Right lobe of liver (tissue), 6 donors: ENCODE measurements around the gene CBX8. TPM values are rescaled to one million over a fixed set of nuclear protein-coding genes. Genes with fewer than 3 reads are reported as not detected.

ENCODE experiments used
- ATAC-seq, 4 donors: fragments of 200-7000 bp; cut with Tn5 transposase; one replicate each; pipeline ENCODE4 v1.9.1; 2020; ENCODE audit warnings: mild to moderate bottlenecking in 4 of 4, moderate library complexity in 4 of 4
- DNase-seq, 3 donors: peaks; one replicate each; pipeline ENCODE4 v3.0.0-alpha.2; 2020
- H3K27ac ChIP-seq, 3 donors: fragments of 200-600 bp; one replicate each; pipeline ENCODE4 v1.8.0; 2022
- H3K27me3 ChIP-seq, 2 donors: fragments of 200-600 bp; one replicate each; pipeline ENCODE4 v1.8.0; 2022
- H3K36me3 ChIP-seq, 4 donors: fragments of 200-600 bp; sonication (generic) in 1 of 4; one replicate each; pipeline versions ENCODE4 v1.5.1 to v1.8.0; 2017 to 2022; ENCODE audit warnings: control low read depth in 1 of 4
- H3K4me1 ChIP-seq, 4 donors: fragments of 200-600 bp; sonication (generic) in 1 of 4; one replicate each; pipeline versions ENCODE4 v1.5.1 to v1.8.0; 2017 to 2022; ENCODE audit warnings: control low read depth in 1 of 4
- H3K4me3 ChIP-seq, 3 donors: fragments of 200-600 bp; one replicate each; pipeline ENCODE4 v1.8.0; 2022
- H3K9me3 ChIP-seq, 4 donors: fragments of 200-600 bp; sonication (generic) in 1 of 4; one replicate each; pipeline versions ENCODE4 v1.5.1 to v1.8.0; 2017 to 2022; ENCODE audit warnings: control low read depth in 1 of 4
- POLR2A ChIP-seq: fragments of 450-650 bp; IDR thresholded peaks from one replicate; pipeline ENCODE4 v1.6.1; 2017; ENCODE audit warnings: antibody characterized with exemption, mild to moderate bottlenecking
- WGBS: methylation state at CpG from one replicate; pipeline ENCODE4 v1.1.6; 2018; ENCODE audit warnings: low coverage, low lambda C conversion rate; ENCODE audit not compliant: insufficient coverage; ENCODE audit errors: missing lambda C conversion rate; 5-methylcytosine and 5-hydroxymethylcytosine counted together
- intact Hi-C, 2 donors: fragments of 100-400 bp; cut with DNase I; formaldehyde crosslinking; loops; one replicate each; pipeline versions ENCODE4 v1.11.2 to v1.14.1; 2022
- total RNA-seq, 6 experiments: library from RNA; depleted of rRNA in 2 of 6; stranded (reverse); fragments of >200 nt in 2 of 6; fragmentation: NEBNext Ultra II Directional in 3 of 6; extraction: Animal tissue kit (Norgen Biotek cat#: 25700) in 3 of 6; gene quantifications; one replicate each; pipeline versions ENCODE4 v1.1.0 to v1.2.4, GENCODE V29; 2016 to 2023
- TF ChIP-seq, protein P1 (sequence below), 4 donors: fragments of 200-600 bp in 3 of 4; fragments of 450-650 bp in 1 of 4; IDR thresholded peaks; one replicate each; pipeline versions ENCODE4 v1.5.1 to v1.8.0; 2016 to 2022; ENCODE audit warnings: antibody characterized with exemption in 4 of 4, mild to moderate bottlenecking in 2 of 4
- donor health status: DM: no; HTN: yes; CAD: no.
- donor health status: DM: no; HTN: no; CAD: no.
- donor health status: DM: no; HTN: no; CAD: no.
- donor health status: DM: no; HTN: yes; CAD: no.
- donor health status: DM: no; HTN: yes; CAD: no.

The CBX8 gene
- total RNA-seq, 6 experiments from 2014 or later, result 1.2 to 4.7 (median 2.0) TPM

DNA sequence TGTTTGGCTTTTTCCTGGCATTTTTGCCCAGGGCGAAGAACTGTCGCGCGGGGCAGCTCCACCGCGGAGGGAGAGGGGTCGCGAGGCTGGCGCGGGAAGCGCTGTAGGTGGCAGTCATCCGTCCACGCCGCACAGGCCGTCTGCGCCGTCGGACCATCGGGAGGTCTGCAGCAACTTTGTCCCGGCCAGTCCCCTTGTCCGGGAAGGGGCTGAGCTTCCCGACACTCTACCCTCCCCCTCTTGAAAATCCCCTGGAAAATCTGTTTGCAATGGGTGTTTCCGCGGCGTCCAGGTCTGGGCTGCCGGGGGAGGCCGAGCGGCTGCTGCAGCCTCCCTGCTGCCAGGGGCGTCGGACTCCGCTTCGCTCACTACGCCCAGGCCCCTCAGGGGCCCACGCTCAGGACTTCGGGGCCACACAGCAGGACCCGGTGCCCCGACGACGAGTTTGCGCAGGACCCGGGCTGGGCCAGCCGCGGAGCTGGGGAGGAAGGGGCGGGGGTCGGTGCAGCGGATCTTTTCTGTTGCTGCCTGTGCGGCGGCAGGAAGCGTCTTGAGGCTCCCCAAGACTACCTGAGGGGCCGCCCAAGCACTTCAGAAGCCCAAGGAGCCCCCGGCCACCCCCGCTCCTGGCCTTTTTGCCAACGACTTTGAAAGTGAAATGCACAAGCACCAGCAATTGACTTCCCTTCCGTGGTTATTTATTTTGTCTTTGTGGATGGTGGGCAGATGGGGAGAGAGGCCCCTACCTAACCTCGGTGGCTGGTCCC, 44.7 kb upstream of the CBX8 start:
- peak in 1 of 3 donors; percentile 35 for DNase-seq
- Histone ChIP-seq H3K36me3 (no peaks in the 10 kb centered on the region), H3K27ac (no peak overlapping the region), H3K9me3 (no peaks in the 10 kb centered on the region), H3K27me3 (peaks cover 0 to 8% of the 10 kb centered on the region in 2 donors), H3K4me3 (no peak overlapping the region), H3K4me1 (peaks cover 0 to 55% (median 9%) of the 10 kb centered on the region in 4 donors)
- TF ChIP-seq, protein P1, sequence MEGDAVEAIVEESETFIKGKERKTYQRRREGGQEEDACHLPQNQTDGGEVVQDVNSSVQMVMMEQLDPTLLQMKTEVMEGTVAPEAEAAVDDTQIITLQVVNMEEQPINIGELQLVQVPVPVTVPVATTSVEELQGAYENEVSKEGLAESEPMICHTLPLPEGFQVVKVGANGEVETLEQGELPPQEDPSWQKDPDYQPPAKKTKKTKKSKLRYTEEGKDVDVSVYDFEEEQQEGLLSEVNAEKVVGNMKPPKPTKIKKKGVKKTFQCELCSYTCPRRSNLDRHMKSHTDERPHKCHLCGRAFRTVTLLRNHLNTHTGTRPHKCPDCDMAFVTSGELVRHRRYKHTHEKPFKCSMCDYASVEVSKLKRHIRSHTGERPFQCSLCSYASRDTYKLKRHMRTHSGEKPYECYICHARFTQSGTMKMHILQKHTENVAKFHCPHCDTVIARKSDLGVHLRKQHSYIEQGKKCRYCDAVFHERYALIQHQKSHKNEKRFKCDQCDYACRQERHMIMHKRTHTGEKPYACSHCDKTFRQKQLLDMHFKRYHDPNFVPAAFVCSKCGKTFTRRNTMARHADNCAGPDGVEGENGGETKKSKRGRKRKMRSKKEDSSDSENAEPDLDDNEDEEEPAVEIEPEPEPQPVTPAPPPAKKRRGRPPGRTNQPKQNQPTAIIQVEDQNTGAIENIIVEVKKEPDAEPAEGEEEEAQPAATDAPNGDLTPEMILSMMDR (IDR thresholded peaks at IDR 0.05), result no peak
- TF ChIP-seq POLR2A, result no peak
- intact Hi-C loops, result loop anchor here (5.0 to 10.0 kb wide), 3 partner anchors 39 to 143 kb away; no protein-coding TSS in a partner anchor
- WGBS, result 3% methylated on average over 15 of the region's 55 CpGs
- no peak for ATAC-seq

- Histone ChIP-seq H3K9me3 (no peaks in the 10 kb centered on the region), H3K36me3 (no peaks in the 10 kb centered on the region), H3K4me1 (peaks cover 0 to 61% (median 14%) of the 10 kb centered on the region in 4 donors), H3K4me3 (no peak overlapping the region), H3K27ac (no peak overlapping the region), H3K27me3 (peaks cover 0 to 8% of the 10 kb centered on the region in 2 donors)
- WGBS, result 4% methylated on average over 4 of the region's 19 CpGs
- ATAC-seq, result no peak
- DNase-seq, result no peak
- TF ChIP-seq POLR2A, result no peak
- TF ChIP-seq, protein P1 (IDR thresholded peaks at IDR 0.05), result no peak
- intact Hi-C loops, result loop anchor here (5.0 to 10.0 kb wide), 3 partner anchors 39 to 144 kb away; no protein-coding TSS in a partner anchor
These were observed 44.1 kb upstream of the CBX8 start for GRCh38 chr17:79840989-79841286.

DNA sequence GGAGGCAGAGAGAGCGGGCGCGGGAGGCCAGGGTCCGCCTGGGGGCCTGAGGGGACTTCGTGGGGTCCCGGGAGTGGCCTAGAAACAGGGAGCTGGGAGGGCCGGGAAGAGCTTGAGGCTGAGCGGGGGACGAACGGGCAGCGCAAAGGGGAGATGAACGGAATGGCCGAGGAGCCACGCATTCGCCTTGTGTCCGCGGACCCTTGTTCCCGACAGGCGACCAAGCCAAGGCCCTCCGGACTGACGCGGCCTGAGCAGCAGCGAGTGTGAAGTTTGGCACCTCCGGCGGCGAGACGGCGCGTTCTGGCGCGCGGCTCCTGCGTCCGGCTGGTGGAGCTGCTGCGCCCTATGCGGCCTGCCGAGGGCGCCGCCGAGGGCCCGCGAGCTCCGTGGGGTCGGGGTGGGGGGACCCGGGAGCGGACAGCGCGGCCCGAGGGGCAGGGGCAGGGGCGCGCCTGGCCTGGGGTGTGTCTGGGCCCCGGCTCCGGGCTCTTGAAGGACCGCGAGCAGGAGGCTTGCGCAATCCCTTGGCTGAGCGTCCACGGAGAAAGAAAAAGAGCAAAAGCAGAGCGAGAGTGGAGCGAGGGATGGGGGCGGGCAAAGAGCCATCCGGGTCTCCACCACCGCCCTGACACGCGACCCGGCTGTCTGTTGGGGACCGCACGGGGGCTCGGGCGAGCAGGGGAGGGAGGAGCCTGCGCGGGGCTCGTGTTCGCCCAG, 43.6 kb upstream of the CBX8 start:
- 9% methylated on average over 37 of the region's 74 CpGs for WGBS
- Histone ChIP-seq H3K4me3 (no peak overlapping the region), H3K27me3 (peaks cover 0 to 8% of the 10 kb centered on the region in 2 donors), H3K36me3 (no peaks in the 10 kb centered on the region), H3K9me3 (no peaks in the 10 kb centered on the region), H3K4me1 (peaks cover 0 to 62% (median 17%) of the 10 kb centered on the region in 4 donors), H3K27ac (peak overlapping the region in 2 of 3 donors; percentile 88 to 97)
- peak; percentile 68 to 82 (median 74) for DNase-seq
- intact Hi-C loops, result loop anchor here (5.0 to 10.0 kb wide), 3 partner anchors 38 to 144 kb away; no protein-coding TSS in a partner anchor
- ATAC-seq, result no peak
- no peak for TF ChIP-seq POLR2A
- TF ChIP-seq, protein P1 (IDR thresholded peaks at IDR 0.05), result peak; percentile 10 to 33 (median 15)

DNA sequence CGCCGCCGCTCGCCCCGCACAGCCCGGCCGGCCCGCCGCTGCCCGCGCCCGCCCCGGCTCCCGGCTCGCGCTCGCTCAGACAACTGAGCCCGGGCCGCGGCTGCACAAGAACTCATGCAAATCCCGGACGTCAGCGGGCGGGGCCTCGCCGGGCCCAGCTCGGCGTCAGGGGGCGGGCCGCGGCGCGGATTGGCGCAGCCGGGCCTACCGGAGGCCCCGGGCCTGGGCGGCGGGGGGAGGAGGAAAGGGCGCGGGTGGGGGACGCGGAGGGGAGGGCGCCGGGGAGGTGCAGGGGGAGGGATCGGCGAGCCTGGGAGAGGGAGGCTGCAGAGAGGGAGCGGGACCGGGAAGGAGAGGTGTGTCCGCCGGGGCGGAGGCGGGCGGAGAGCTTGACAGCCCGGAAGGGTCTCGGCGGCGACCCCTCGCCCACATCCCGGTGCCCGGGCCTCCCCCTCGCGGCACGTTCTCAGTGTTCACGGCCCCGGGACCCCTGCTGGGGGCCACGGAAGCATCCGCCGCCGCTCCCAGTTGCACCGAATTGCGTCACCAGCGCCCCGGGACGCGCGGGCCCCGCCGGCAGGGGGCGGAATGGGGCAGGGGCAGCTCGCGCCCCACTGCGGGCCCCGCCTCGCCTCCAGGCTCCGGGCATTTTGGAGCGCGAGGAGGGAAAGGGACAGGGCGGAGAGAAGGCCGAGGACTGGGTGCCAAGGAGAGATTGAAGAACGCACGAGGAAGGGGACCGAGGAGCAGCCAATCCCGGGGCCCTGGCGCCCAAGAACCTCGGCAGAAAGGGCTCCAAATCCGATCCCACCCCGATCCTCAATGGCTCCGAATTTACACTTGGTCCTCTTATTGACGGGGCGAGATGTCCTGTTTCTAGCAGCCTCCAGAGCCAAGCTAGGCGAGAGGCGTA, 42.7 kb upstream of the CBX8 start, which contains the start of gene CBX4:
Gene CBX4, minus strand, starts transcription at position 85 of the 913 bp plus-strand sequence. CDS start 189 bp downstream, outside the sequence.
- no CpG with 5 or more reads among the region's 103 CpGs for WGBS
- ATAC-seq (peak; percentile 66 to 81 (median 70)), DNase-seq (peak; percentile 98)
- intact Hi-C loops, result loop anchor here (5.0 to 10.0 kb wide), 3 partner anchors 37 to 145 kb away; no protein-coding TSS in a partner anchor
- Histone ChIP-seq H3K9me3 (no peaks in the 10 kb centered on the region), H3K4me3 (peak within 1 kb of the TSS; percentile 68 to 71 (median 68)), H3K4me1 (peaks cover 0 to 62% (median 15%) of the 10 kb centered on the region in 4 donors), H3K27me3 (peaks cover 0 to 8% of the 10 kb centered on the region in 2 donors), H3K36me3 (peaks cover 0 to 7% (median 3%) of the 10 kb centered on the region in 4 donors), H3K27ac (peak within 1 kb of the TSS; percentile 88 to 99 (median 92))
- TF ChIP-seq POLR2A, result peak; percentile 87
- TF ChIP-seq, protein P1 (IDR thresholded peaks at IDR 0.05), result peak; percentile 89 to 97 (median 93)
